Measurements from ENCODE around the gene SERTM1.

DNA sequence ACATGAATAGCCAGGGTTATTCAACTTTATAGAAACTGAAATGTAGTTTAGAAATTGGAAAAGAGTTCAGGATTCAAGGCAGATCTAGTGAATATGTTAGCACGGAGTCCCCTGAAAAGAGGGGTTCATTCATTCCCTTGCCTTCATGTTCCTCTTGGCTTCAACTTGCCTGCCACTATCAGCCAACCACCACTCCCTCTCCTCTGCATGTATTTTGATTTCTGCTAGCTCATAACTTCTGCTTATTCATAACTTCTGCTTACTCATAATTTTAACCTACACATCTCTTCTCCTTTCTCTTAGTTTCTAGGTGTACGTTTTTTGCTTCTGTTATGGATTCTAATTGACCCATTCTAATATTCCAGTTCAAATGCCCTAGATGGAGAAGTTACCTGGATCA lies 5.5 kb upstream of the SERTM1 start:
- TF ChIP-seq GATA2 (IDR thresholded peaks at IDR 0.05; ENCODE audit: low read depth, low read length) (no peak), GATA3 (IDR thresholded peaks at IDR 0.05; ENCODE audit: low read depth, low read length) (no peak)
